Fibroblast of peridontal ligament (primary cell): ENCODE results near the gene LGALS3BP.
"Not testable (repeated sequence)": the region's sequence is repeated elsewhere in the genome, so short reads cannot be mapped to it uniquely, and the experiment has no call there.

ENCODE experiments used
- DNase-seq: peaks from one replicate; pipeline ENCODE4 v3.0.0-alpha.2; 2010; ENCODE audit errors: extremely low read depth

The LGALS3BP gene

GRCh38 chr17:78962984-78963348, 16.8 kb downstream of the LGALS3BP start:
- not testable (repeated sequence) for DNase-seq

- DNase-seq, result no peak
Observed at GRCh38 chr17:78962345-78962983, 17.3 kb downstream of the LGALS3BP start.

- DNase-seq, result no peak
Observed at GRCh38 chr17:78961571-78961970, 18.2 kb downstream of the LGALS3BP start.

GRCh38 chr17:78960928-78961327, 18.8 kb downstream of the LGALS3BP start:
- DNase-seq, result no peak

- DNase-seq, result no peak
Observed at GRCh38 chr17:78959803-78960202, 19.9 kb downstream of the LGALS3BP start.

- no peak for DNase-seq
Observed at GRCh38 chr17:78958641-78959127, 21.0 kb downstream of the LGALS3BP start.

GRCh38 chr17:78957128-78957527, 22.6 kb downstream of the LGALS3BP start:
- DNase-seq, result peak; percentile 42

GRCh38 chr17:78956254-78956653, 23.5 kb downstream of the LGALS3BP start:
- no peak for DNase-seq

- DNase-seq, result no peak
Observed at GRCh38 chr17:78954684-78955083, 25.0 kb downstream of the LGALS3BP start.

GRCh38 chr17:78953356-78954350, 26.1 kb downstream of the LGALS3BP start:
- peak; percentile 47 for DNase-seq

GRCh38 chr17:78952706-78953105, 27.0 kb downstream of the LGALS3BP start:
- no peak for DNase-seq

GRCh38 chr17:78951967-78952551, 27.7 kb downstream of the LGALS3BP start:
- DNase-seq, result peak; percentile 49

GRCh38 chr17:78950870-78951269, 28.9 kb downstream of the LGALS3BP start:
- no peak for DNase-seq

GRCh38 chr17:78947235-78948149, 32.2 kb downstream of the LGALS3BP start:
- DNase-seq, result no peak

GRCh38 chr17:78946631-78947030, 33.1 kb downstream of the LGALS3BP start:
- DNase-seq, result no peak

- no peak for DNase-seq
Observed at GRCh38 chr17:78946131-78946530, 33.6 kb downstream of the LGALS3BP start.

GRCh38 chr17:78945455-78945854, 34.3 kb downstream of the LGALS3BP start:
- not testable (repeated sequence) for DNase-seq

GRCh38 chr17:78944956-78945355, 34.8 kb downstream of the LGALS3BP start:
- DNase-seq, result no peak

GRCh38 chr17:78944026-78944425, 35.7 kb downstream of the LGALS3BP start:
- DNase-seq, result no peak

GRCh38 chr17:78940708-78941107, 39.0 kb downstream of the LGALS3BP start:
- no peak for DNase-seq

GRCh38 chr17:78940258-78940657, 39.5 kb downstream of the LGALS3BP start:
- DNase-seq, result no peak
